ENCODE results near the gene CFAP161. TPM values are rescaled to one million over a fixed set of nuclear protein-coding genes. Genes with fewer than 3 reads are reported as not detected.

CFAP161 gene
- polyA plus RNA-seq, 3 donors = not detected

DNA sequence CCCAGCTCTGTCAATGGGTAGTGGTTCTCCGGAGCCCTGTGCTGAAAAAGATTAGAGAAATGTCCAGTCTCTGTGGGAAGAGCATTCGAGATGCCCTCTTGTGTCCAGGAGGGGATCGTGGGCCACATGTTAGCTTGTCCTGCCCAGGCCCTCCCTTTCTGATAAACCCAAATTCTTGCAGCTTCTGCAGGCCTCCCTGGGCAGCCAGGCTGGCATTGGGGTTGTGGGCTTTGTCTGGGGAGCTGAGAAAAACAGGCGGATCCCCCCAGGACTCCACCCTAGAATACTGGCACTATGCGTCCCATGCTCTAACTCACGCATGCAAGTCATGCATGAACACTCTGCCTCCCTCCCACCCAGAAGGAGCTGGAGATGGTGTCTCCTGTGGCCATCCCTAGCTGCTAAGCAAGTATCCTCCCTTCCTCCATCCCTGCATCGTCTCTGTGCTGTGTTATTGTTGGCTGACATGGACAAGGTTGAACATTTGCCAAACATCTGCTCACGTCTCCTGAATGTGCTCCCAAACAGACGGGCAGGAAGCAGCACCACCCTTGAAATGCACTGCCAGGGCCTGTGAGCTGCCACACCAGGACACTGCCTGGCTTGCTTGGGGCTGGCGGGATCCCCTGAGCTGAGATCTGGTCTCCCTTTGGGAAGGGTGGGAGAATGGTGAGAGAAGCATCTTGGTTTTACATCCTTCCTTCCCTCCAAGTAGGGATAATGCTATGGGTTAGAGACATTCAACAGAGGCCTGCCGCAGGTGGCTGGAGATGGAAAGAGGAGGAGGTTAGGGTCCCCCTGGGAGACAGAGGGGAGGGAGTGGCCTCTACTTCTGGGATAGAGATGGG is 26.5 kb downstream of the CFAP161 start:
- H3K4me3 Mint-ChIP-seq = no peak overlapping the region
- Histone ChIP-seq H3K27ac (ENCODE audit: low read depth in 1 of 2, low read length in 2 of 2) (no peak overlapping the region), H2AFZ (ENCODE audit: insufficient read depth, low read depth, low read length, poor library complexity, severe bottlenecking) (no peak overlapping the region), H3K27me3 (ENCODE audit: control insufficient read depth in 2 of 2, insufficient read depth in 2 of 2, low read length in 2 of 2) (no peaks in the 10 kb centered on the region), H3K4me3 (replicated peaks in 1 of 3; ENCODE audit: low read depth in 2 of 3, low read length in 3 of 3) (no peak overlapping the region), H3K9me3 (replicated peaks in 1 of 2; ENCODE audit: control insufficient read depth in 1 of 2, insufficient read depth in 1 of 2, low read length in 2 of 2) (no peaks in the 10 kb centered on the region), H3K79me2 (ENCODE audit: insufficient read depth, low read length) (no peaks in the 10 kb centered on the region), H4K20me1 (ENCODE audit: insufficient read depth, low read length) (no peaks in the 10 kb centered on the region), H3K36me3 (replicated peaks in 1 of 2; ENCODE audit: control insufficient read depth in 1 of 2, insufficient read depth in 2 of 2, low read length in 2 of 2) (no peaks in the 10 kb centered on the region), H3K9ac (ENCODE audit: insufficient read depth, low read length, poor library complexity, severe bottlenecking) (no peak overlapping the region), H3K4me1 (ENCODE audit: control insufficient read depth in 1 of 2, insufficient read depth in 2 of 2, low read length in 2 of 2) (no peaks in the 10 kb centered on the region), H3K4me2 (replicated peaks; ENCODE audit: extremely low read depth, low read length, poor library complexity, severe bottlenecking) (no peak overlapping the region)
- no peaks in the 10 kb centered on the region for H3K36me3 Mint-ChIP-seq
- 43% methylated on average over 5 of the region's 11 CpGs for WGBS (ENCODE audit: insufficient coverage)
- DNase-seq = no peak
- no peak for TF ChIP-seq CTCF (IDR thresholded peaks at IDR 0.05)
- H3K27me3 Mint-ChIP-seq (ENCODE audit: low read depth in 3 of 3) = peaks cover 4 to 9% (median 4%) of the 10 kb centered on the region in 3 donors
- intact Hi-C loops (cut with micrococcal nuclease) = no loop called here
- peaks cover 0 to 4% (median 0%) of the 10 kb centered on the region in 7 donors for H3K9me3 Mint-ChIP-seq
- H3K4me1 Mint-ChIP-seq = peaks cover 9% of the 10 kb centered on the region
- H3K27ac Mint-ChIP-seq = no peak overlapping the region

- Histone ChIP-seq H3K36me3 (replicated peaks in 1 of 2; ENCODE audit: control insufficient read depth in 1 of 2, insufficient read depth in 2 of 2, low read length in 2 of 2) (no peaks in the 10 kb centered on the region), H3K4me1 (ENCODE audit: control insufficient read depth in 1 of 2, insufficient read depth in 2 of 2, low read length in 2 of 2) (no peaks in the 10 kb centered on the region), H3K27me3 (ENCODE audit: control insufficient read depth in 2 of 2, insufficient read depth in 2 of 2, low read length in 2 of 2) (no peaks in the 10 kb centered on the region), H3K9ac (ENCODE audit: insufficient read depth, low read length, poor library complexity, severe bottlenecking) (no peak overlapping the region), H3K4me3 (replicated peaks in 1 of 3; ENCODE audit: low read depth in 2 of 3, low read length in 3 of 3) (no peak overlapping the region), H3K9me3 (replicated peaks in 1 of 2; ENCODE audit: control insufficient read depth in 1 of 2, insufficient read depth in 1 of 2, low read length in 2 of 2) (no peaks in the 10 kb centered on the region), H3K4me2 (replicated peaks; ENCODE audit: extremely low read depth, low read length, poor library complexity, severe bottlenecking) (no peak overlapping the region), H3K79me2 (ENCODE audit: insufficient read depth, low read length) (no peaks in the 10 kb centered on the region), H4K20me1 (ENCODE audit: insufficient read depth, low read length) (no peaks in the 10 kb centered on the region), H3K27ac (ENCODE audit: low read depth in 1 of 2, low read length in 2 of 2) (no peak overlapping the region), H2AFZ (ENCODE audit: insufficient read depth, low read depth, low read length, poor library complexity, severe bottlenecking) (no peak overlapping the region)
- intact Hi-C loops (cut with micrococcal nuclease) = no loop called here
- TF ChIP-seq CTCF (IDR thresholded peaks at IDR 0.05) = no peak
- peaks cover 7% of the 10 kb centered on the region for H3K4me1 Mint-ChIP-seq
- 0% methylated on average over 2 of the region's 4 CpGs for WGBS (ENCODE audit: insufficient coverage)
- no peak overlapping the region for H3K4me3 Mint-ChIP-seq
- H3K27ac Mint-ChIP-seq = no peak overlapping the region
- H3K9me3 Mint-ChIP-seq = peaks cover 0 to 4% (median 0%) of the 10 kb centered on the region in 7 donors
- peaks cover 4 to 9% (median 4%) of the 10 kb centered on the region in 3 donors for H3K27me3 Mint-ChIP-seq (ENCODE audit: low read depth in 3 of 3)
- no peaks in the 10 kb centered on the region for H3K36me3 Mint-ChIP-seq
- DNase-seq = no peak
These were observed 27.1 kb downstream of the CFAP161 start for GRCh38 chr15:81161160-81161673.
